OCI-LY1 (cell line): ENCODE data around the gene UHRF2.

Source experiments
- EZH2 ChIP-seq: fragments of 200-600 bp; sonication (generic), shearing (Covaris generic); IDR thresholded peaks from 2 replicates; pipeline ENCODE4 v1.8.0; 2017; ENCODE audit warnings: borderline replicate concordance, mixed run types, mild to moderate bottlenecking, antibody characterized with exemption, low read length, moderate library complexity, mixed read lengths
- TF ChIP-seq, protein P1 (sequence below): fragments of 200-600 bp; sonication (generic), shearing (Covaris generic); IDR thresholded peaks from 2 replicates; pipeline ENCODE4 v1.5.1; 2017; ENCODE audit warnings: mild to moderate bottlenecking, antibody characterized with exemption, low read length, moderate library complexity, mixed read lengths

- TF ChIP-seq, protein P1, sequence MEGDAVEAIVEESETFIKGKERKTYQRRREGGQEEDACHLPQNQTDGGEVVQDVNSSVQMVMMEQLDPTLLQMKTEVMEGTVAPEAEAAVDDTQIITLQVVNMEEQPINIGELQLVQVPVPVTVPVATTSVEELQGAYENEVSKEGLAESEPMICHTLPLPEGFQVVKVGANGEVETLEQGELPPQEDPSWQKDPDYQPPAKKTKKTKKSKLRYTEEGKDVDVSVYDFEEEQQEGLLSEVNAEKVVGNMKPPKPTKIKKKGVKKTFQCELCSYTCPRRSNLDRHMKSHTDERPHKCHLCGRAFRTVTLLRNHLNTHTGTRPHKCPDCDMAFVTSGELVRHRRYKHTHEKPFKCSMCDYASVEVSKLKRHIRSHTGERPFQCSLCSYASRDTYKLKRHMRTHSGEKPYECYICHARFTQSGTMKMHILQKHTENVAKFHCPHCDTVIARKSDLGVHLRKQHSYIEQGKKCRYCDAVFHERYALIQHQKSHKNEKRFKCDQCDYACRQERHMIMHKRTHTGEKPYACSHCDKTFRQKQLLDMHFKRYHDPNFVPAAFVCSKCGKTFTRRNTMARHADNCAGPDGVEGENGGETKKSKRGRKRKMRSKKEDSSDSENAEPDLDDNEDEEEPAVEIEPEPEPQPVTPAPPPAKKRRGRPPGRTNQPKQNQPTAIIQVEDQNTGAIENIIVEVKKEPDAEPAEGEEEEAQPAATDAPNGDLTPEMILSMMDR = no peak
- TF ChIP-seq EZH2 = no peak
Observed at GRCh38 chr9:6408320-6408719, 4.7 kb upstream of the UHRF2 start.
